Measurements from ENCODE around the gene IPO5. TPM values are rescaled to one million over a fixed set of nuclear protein-coding genes. Genes with fewer than 3 reads are reported as not detected.

The IPO5 gene
- total and polyA plus RNA-seq, 2 donors from 2014 or later = 32.2 to 92.0 TPM

- Histone ChIP-seq H3K9me3 (ENCODE audit: control insufficient read depth in 2 of 3, insufficient read depth in 1 of 3, low read length in 3 of 3) (no peaks in the 10 kb centered on the region), H3K27me3 (ENCODE audit: control insufficient read depth, insufficient read depth, low read length) (no peaks in the 10 kb centered on the region), H3K4me1 (ENCODE audit: control insufficient read depth in 2 of 3, insufficient read depth in 2 of 3, low read depth in 1 of 3, low read length in 3 of 3) (peaks cover 0 to 14% (median 7%) of the 10 kb centered on the region in 3 donors), H3K36me3 (ENCODE audit: control insufficient read depth in 2 of 3, insufficient read depth in 3 of 3, low read length in 3 of 3) (no peaks in the 10 kb centered on the region), H3K27ac (ENCODE audit: low read depth in 2 of 2, low read length in 2 of 2) (no peak overlapping the region), H3K9ac (ENCODE audit: low read length in 3 of 3) (no peak overlapping the region), H3K4me3 (ENCODE audit: low read length in 3 of 3) (no peak overlapping the region)
- DNase-seq (no peak), FAIRE-seq (peak; percentile 35)
- intact Hi-C loops (cut with DNase I) = no loop called here
- TF ChIP-seq, protein P1, sequence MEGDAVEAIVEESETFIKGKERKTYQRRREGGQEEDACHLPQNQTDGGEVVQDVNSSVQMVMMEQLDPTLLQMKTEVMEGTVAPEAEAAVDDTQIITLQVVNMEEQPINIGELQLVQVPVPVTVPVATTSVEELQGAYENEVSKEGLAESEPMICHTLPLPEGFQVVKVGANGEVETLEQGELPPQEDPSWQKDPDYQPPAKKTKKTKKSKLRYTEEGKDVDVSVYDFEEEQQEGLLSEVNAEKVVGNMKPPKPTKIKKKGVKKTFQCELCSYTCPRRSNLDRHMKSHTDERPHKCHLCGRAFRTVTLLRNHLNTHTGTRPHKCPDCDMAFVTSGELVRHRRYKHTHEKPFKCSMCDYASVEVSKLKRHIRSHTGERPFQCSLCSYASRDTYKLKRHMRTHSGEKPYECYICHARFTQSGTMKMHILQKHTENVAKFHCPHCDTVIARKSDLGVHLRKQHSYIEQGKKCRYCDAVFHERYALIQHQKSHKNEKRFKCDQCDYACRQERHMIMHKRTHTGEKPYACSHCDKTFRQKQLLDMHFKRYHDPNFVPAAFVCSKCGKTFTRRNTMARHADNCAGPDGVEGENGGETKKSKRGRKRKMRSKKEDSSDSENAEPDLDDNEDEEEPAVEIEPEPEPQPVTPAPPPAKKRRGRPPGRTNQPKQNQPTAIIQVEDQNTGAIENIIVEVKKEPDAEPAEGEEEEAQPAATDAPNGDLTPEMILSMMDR (IDR thresholded peaks at IDR 0.05; ENCODE audit: borderline replicate concordance, extremely low read depth, insufficient read depth) = no peak
Measured at GRCh38 chr13:97979051-97979450, 25.6 kb downstream of the IPO5 start.

DNA sequence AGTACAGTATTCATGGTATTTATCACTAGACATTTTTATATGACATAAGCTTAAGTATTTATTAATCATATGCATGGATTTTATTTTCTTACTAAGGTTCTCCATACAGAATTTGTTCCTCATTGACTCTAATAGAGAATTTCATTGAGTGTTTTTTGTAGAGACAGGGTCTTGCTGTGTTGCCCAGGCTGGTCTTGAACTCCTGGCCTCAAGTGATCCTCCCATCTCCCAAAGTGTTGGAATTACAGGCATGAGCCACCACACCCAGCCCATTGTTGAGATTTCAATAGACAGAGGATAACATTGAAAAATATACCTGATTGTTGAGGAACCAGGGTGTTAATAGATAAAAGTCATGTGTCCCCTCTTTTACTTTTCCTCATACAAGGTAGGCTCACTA, 26.1 kb downstream of the IPO5 start:
- no peaks in the 10 kb centered on the region for H3K27me3 ChIP-seq (ENCODE audit: control insufficient read depth, insufficient read depth, low read length)
- TF ChIP-seq, protein P1 (IDR thresholded peaks at IDR 0.05; ENCODE audit: borderline replicate concordance, extremely low read depth, insufficient read depth) = no peak
- intact Hi-C loops (cut with DNase I) = no loop called here
- no peak for DNase-seq
- H3K4me3 ChIP-seq (ENCODE audit: low read length in 3 of 3) = no peak overlapping the region
- no peak overlapping the region for H3K27ac ChIP-seq (ENCODE audit: low read depth in 2 of 2, low read length in 2 of 2)
- no peak overlapping the region for H3K9ac ChIP-seq (ENCODE audit: low read length in 3 of 3)
- H3K4me1 ChIP-seq (ENCODE audit: control insufficient read depth in 2 of 3, insufficient read depth in 2 of 3, low read depth in 1 of 3, low read length in 3 of 3) = peaks cover 0 to 14% (median 7%) of the 10 kb centered on the region in 3 donors
- H3K9me3 ChIP-seq (ENCODE audit: control insufficient read depth in 2 of 3, insufficient read depth in 1 of 3, low read length in 3 of 3) = no peaks in the 10 kb centered on the region
- H3K36me3 ChIP-seq (ENCODE audit: control insufficient read depth in 2 of 3, insufficient read depth in 3 of 3, low read length in 3 of 3) = no peaks in the 10 kb centered on the region
- FAIRE-seq = no peak

DNA sequence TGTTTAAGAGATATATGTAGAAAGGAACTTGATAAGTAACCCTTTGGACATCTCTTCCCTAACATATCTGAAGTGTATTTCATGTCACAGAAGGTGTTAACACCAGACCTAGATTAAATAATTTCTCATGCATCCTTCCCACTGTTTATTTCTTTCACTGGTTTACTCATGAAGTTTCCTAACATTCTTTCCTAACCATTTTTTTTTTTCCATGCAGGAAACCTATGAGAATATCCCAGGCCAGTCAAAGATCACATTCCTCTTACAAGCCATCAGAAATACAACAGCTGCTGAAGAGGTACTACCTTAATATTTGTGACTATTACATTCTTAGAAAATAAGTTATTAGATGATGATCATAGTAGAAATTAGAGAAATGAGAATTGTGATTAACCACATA, 28.8 kb downstream of the IPO5 start:
- no peaks in the 10 kb centered on the region for H3K27me3 ChIP-seq (ENCODE audit: control insufficient read depth, insufficient read depth, low read length)
- no peak overlapping the region for H3K4me3 ChIP-seq (ENCODE audit: low read length in 3 of 3)
- no peak overlapping the region for H3K9ac ChIP-seq (ENCODE audit: low read length in 3 of 3)
- DNase-seq = no peak
- H3K4me1 ChIP-seq (ENCODE audit: control insufficient read depth in 2 of 3, insufficient read depth in 2 of 3, low read depth in 1 of 3, low read length in 3 of 3) = peaks cover 0 to 14% (median under 1%) of the 10 kb centered on the region in 3 donors
- intact Hi-C loops (cut with DNase I) = no loop called here
- TF ChIP-seq, protein P1 (IDR thresholded peaks at IDR 0.05; ENCODE audit: borderline replicate concordance, extremely low read depth, insufficient read depth) = no peak
- no peak for FAIRE-seq
- H3K36me3 ChIP-seq (ENCODE audit: control insufficient read depth in 2 of 3, insufficient read depth in 3 of 3, low read length in 3 of 3) = peaks cover 7 to 9% (median 9%) of the 10 kb centered on the region in 3 donors
- no peak overlapping the region for H3K27ac ChIP-seq (ENCODE audit: low read depth in 2 of 2, low read length in 2 of 2)
- H3K9me3 ChIP-seq (ENCODE audit: control insufficient read depth in 2 of 3, insufficient read depth in 1 of 3, low read length in 3 of 3) = no peaks in the 10 kb centered on the region

DNA sequence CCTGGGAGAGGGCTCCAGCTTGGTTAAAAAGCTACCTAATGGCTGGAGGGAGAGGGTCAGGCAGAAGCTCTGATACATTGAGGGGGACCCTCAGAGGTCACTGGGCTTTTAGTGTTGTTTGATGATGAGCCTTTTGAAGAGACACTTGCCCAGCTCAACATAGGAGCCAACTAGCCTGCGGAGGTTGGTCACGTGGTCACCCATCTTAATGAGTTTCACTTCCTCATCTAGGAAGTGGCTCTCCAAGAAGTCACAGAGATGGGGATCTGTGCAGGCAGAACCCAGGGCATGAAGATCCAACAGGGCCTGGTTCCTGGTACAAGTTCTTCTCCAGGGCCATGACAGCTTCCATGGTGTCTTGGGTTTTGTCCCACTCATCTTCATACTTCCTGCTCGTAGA, 33.4 kb downstream of the IPO5 start:
- Histone ChIP-seq H3K4me3 (ENCODE audit: low read length in 3 of 3) (no peak overlapping the region), H3K4me1 (ENCODE audit: control insufficient read depth in 2 of 3, insufficient read depth in 2 of 3, low read depth in 1 of 3, low read length in 3 of 3) (peaks cover 0 to 3% (median 0%) of the 10 kb centered on the region in 3 donors), H3K36me3 (ENCODE audit: control insufficient read depth in 2 of 3, insufficient read depth in 3 of 3, low read length in 3 of 3) (peaks cover 9 to 28% (median 19%) of the 10 kb centered on the region in 3 donors), H3K9me3 (ENCODE audit: control insufficient read depth in 2 of 3, insufficient read depth in 1 of 3, low read length in 3 of 3) (no peaks in the 10 kb centered on the region), H3K27ac (ENCODE audit: low read depth in 2 of 2, low read length in 2 of 2) (no peak overlapping the region), H3K27me3 (ENCODE audit: control insufficient read depth, insufficient read depth, low read length) (no peaks in the 10 kb centered on the region), H3K9ac (ENCODE audit: low read length in 3 of 3) (no peak overlapping the region)
- DNase-seq (no peak), FAIRE-seq (no peak)
- TF ChIP-seq, protein P1 (IDR thresholded peaks at IDR 0.05; ENCODE audit: borderline replicate concordance, extremely low read depth, insufficient read depth) = no peak
- intact Hi-C loops (cut with DNase I) = no loop called here
